ENCODE results near the gene LYSMD2.

LYSMD2 gene

DNA sequence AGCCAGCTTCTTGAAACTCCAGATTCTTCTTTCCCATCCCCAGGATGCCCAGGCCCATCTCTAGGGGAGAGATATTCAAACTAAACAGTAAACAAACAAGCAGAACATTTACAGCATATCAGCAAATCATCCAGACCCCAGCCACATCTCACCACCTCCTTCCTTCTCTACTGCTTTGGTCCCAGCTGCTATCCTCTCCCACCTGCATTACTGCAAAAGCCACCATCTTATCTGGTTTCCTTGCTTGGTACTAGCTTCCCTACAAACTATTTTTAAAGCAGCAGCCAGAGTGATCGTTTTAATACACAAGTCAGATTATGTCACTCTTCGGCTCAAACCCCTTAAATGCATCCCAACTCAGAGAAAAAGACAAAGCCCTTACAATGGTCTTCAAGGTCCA lies 4.8 kb downstream of the LYSMD2 start:
- 94% methylated on average over 2 of the region's 2 CpGs for WGBS
- no peak overlapping the region for H3K4me3 ChIP-seq (ENCODE audit: low read length)
- peaks cover 27% of the 10 kb centered on the region for H3K27me3 ChIP-seq (ENCODE audit: insufficient read depth, low read length)
- no peaks in the 10 kb centered on the region for H3K36me3 ChIP-seq (ENCODE audit: insufficient read depth, low read length)
- no peak overlapping the region for H3K27ac ChIP-seq (ENCODE audit: low read depth, low read length)
- peaks cover 3% of the 10 kb centered on the region; the same call in 1 of the 2 replicates for H3K4me1 ChIP-seq (ENCODE audit: insufficient read depth, low read length)
- H3K9ac ChIP-seq (ENCODE audit: low read depth, low read length): no peak overlapping the region
- H3K9me3 ChIP-seq (ENCODE audit: insufficient read depth, low read depth, low read length): no peaks in the 10 kb centered on the region

DNA sequence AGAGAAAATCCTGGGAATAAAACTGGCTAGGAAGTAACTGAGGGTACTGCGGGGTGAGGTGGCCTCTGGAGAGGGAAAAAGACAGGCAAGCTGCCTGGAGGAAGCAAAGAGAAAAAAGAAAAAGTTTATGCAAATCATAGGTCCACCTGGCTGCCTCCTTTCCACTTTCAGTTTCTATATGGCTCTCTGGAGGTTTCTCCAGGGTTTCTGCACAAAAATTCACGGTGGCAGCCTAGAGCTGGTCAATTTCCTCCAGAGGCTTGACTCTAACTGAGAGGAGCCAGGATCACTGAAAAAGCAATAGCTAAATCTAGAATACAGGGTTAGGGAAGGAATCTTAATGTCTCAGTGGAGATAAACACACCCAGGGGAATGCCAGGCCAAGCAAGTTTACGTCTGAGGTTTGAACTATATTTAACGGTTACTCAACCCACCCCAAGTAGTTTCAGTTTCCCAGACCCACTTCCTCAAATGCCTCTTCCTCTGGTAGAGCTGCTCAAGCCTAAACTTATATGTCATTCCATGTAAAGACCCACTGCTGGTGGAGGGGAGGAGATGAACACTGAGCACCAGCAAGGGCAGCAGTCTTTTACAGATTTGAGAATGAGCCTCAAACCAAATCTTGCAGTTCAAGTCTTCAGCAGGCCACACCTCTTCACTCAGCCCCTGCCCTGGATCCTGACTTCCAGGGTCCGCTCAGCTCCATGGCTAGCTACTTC lies 5.7 kb downstream of the LYSMD2 start:
- Histone ChIP-seq H3K9me3 (ENCODE audit: insufficient read depth, low read depth, low read length) (no peaks in the 10 kb centered on the region), H3K36me3 (ENCODE audit: insufficient read depth, low read length) (no peaks in the 10 kb centered on the region), H3K27ac (ENCODE audit: low read depth, low read length) (no peak overlapping the region), H3K4me3 (ENCODE audit: low read length) (no peak overlapping the region), H3K27me3 (ENCODE audit: insufficient read depth, low read length) (peaks cover 18% of the 10 kb centered on the region), H3K4me1 (ENCODE audit: insufficient read depth, low read length) (peaks cover 11% of the 10 kb centered on the region), H3K9ac (ENCODE audit: low read depth, low read length) (no peak overlapping the region)
- 89% methylated on average over 5 of the region's 5 CpGs for WGBS

DNA sequence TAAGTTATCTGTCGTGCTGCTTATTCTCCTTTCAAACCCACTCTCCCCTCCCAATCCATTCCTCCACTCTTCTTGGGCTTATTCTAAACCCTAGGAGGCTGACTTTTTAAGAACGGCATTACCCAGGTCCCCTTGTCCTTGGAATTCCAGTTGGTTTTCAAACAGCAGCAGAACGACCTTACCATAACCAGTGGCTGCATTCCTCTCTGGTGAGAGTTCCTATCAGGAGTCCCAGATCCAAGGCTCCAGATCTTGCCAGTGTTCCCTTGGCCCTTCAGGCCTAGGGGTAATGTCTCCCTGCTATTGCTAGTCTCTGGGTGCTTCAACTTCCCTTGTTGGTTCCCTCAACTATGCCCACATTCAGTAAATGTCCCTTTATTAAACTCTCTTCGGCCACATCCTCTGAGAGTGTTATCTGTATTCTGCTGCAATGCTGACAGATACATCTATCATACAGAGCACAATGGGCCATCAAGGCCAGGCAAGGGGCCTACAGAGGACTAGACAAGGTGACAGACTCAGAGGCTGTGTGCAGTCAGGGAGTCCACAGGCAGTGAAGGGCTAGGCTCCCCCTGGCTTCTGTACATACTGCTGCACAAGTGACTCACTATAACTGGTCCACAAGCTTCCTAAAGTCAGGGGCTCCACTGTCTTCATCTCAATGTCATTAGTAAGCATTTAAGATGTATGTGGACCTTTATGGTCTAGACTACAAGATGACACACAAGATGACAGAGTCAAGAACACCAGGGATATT lies 10.1 kb downstream of the LYSMD2 start:
- no peak overlapping the region for H3K27ac ChIP-seq (ENCODE audit: low read depth, low read length)

DNA sequence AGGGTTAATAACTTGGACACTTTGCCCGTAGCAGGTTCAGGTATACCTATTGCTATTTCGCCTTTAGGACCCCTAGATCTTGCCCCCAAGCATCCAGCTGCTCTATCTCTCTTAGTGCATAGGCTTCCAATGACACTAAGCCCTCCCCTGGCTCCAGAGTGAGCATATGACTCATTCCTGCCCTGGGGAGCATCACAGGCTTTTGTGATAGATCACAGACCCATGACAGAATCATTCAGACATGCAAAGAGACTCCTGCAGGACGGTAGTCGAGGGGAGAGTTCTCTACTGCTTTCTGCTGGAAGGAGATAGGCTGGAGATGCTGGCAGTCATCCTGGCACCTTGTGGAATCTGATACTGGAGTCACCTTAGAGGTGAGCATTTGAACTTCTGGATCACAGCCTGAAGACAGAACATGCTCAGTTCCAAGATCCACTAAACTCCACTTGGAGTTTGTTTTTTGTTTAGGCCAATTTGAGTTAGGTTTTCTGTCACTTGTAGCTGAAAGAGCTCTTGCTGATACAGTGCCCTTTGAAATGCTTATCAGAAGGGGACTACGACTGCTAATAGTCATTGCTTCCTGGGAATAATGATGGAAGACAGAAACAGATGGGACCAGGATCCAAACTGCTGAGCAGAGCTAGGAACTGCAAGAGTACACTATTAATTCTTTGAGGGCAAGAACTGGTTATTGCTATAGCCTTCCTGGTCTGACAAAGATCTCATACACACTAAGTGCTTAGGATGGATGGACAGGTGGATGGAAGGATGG lies 11.0 kb downstream of the LYSMD2 start:
- Histone ChIP-seq H3K4me3 (ENCODE audit: low read length) (no peak overlapping the region), H3K27ac (ENCODE audit: low read depth, low read length) (peak overlapping the region; percentile 32; the same call in 1 of the 2 replicates), H3K9ac (ENCODE audit: low read depth, low read length) (no peak overlapping the region), H3K36me3 (ENCODE audit: insufficient read depth, low read length) (no peaks in the 10 kb centered on the region), H3K27me3 (ENCODE audit: insufficient read depth, low read length) (no peaks in the 10 kb centered on the region), H3K9me3 (ENCODE audit: insufficient read depth, low read depth, low read length) (no peaks in the 10 kb centered on the region), H3K4me1 (ENCODE audit: insufficient read depth, low read length) (peaks cover 29% of the 10 kb centered on the region)
- WGBS: 9% methylated on average over 5 of the region's 5 CpGs

More for the DNA sequence above, 10.1 kb downstream of the LYSMD2 start:
- Histone ChIP-seq H3K9ac (ENCODE audit: low read depth, low read length) (no peak overlapping the region), H3K9me3 (ENCODE audit: insufficient read depth, low read depth, low read length) (no peaks in the 10 kb centered on the region), H3K4me3 (ENCODE audit: low read length) (no peak overlapping the region), H3K4me1 (ENCODE audit: insufficient read depth, low read length) (peaks cover 29% of the 10 kb centered on the region), H3K36me3 (ENCODE audit: insufficient read depth, low read length) (no peaks in the 10 kb centered on the region), H3K27me3 (ENCODE audit: insufficient read depth, low read length) (no peaks in the 10 kb centered on the region)
- 67% methylated on average over 4 of the region's 4 CpGs for WGBS

DNA sequence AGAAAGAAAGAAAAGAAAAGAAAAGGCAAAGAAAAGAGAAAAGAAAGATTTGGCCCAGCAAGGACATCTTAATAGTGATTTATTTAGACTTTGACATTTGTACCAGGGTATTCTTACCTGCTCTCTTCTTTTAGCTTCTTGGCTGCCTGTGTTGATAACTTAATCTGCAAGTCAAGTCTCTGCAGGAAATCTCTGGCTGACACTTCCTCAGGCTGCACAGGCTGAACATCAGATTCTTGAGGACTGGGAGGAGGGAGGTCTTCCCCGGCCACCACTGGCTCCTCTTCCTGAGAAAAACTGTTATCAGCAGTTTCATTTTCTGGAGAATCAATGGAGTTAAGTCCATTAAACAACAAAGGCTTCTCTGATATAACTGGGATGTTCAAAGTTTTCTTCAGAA lies 12.8 kb downstream of the LYSMD2 start:
- no peaks in the 10 kb centered on the region for H3K9me3 ChIP-seq (ENCODE audit: insufficient read depth, low read depth, low read length)
- H3K27me3 ChIP-seq (ENCODE audit: insufficient read depth, low read length): no peaks in the 10 kb centered on the region
- H3K4me1 ChIP-seq (ENCODE audit: insufficient read depth, low read length): peaks cover 29% of the 10 kb centered on the region
- 44% methylated on average over 1 of the region's 1 CpG for WGBS
- H3K27ac ChIP-seq (ENCODE audit: low read depth, low read length): no peak overlapping the region
- H3K9ac ChIP-seq (ENCODE audit: low read depth, low read length): no peak overlapping the region
- no peak overlapping the region for H3K4me3 ChIP-seq (ENCODE audit: low read length)
- H3K36me3 ChIP-seq (ENCODE audit: insufficient read depth, low read length): no peaks in the 10 kb centered on the region

DNA sequence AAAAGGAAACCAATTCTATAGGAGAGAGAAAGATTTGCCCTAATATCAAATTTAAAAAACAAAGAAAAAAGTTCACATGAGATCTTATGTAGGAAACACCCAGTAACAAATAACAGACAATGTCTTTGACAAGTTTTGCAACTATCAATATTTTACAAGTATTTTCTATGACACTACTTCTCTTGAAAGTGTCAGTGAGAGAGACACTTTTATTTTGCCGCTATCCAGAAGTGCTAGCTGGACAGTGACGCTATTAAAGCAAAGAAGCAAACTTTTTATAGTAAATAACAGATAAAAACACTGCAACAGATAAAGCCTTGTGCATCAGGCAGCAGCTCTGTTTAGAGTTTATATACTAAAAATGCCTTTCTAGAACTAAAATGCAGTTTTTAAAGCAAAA lies 13.3 kb downstream of the LYSMD2 start:
- H3K4me1 ChIP-seq (ENCODE audit: insufficient read depth, low read length): peaks cover 29% of the 10 kb centered on the region
- WGBS: 100% methylated on average over 2 of the region's 2 CpGs

DNA sequence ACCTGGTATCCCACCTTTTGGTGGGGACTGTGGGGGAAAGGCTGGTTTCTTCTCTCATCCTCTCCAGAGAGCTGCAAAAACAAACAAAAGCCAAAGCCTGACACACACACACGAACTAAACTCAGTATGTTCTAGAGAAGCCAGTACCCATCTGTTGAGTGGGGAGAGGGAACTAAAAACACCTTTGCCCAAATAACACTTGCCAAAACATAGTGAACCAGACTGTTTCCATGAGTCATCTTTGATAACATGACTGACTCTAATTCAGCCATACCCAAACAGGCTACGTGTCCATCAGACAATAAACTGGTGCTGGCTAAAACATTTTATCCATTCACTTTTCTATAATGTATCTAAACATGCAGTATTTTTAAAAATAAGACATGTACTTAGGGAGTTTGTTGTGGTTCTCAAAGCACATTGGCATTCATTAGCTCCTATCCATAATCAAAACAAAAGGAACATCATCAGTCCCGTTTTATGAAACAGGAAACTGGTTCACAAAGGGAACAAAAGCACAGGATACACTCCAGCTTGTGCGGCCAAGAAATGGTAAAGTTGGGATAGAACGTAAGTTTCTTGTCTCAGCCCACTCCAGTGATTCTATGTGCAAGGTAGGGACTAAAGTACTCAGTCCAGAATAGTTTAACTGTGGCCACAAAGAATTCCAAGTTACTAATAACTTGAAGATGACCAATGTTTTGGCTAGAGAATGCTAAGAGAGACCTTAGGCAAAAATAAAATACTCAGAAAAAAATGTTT lies 16.1 kb downstream of the LYSMD2 start:
- Histone ChIP-seq H3K27me3 (ENCODE audit: insufficient read depth, low read length) (no peaks in the 10 kb centered on the region), H3K9ac (ENCODE audit: low read depth, low read length) (no peak overlapping the region), H3K36me3 (ENCODE audit: insufficient read depth, low read length) (no peaks in the 10 kb centered on the region), H3K27ac (ENCODE audit: low read depth, low read length) (no peak overlapping the region), H3K4me1 (ENCODE audit: insufficient read depth, low read length) (peaks cover 17% of the 10 kb centered on the region), H3K4me3 (ENCODE audit: low read length) (no peak overlapping the region), H3K9me3 (ENCODE audit: insufficient read depth, low read depth, low read length) (no peaks in the 10 kb centered on the region)
- WGBS: 92% methylated on average over 5 of the region's 5 CpGs

More for the DNA sequence above, 13.3 kb downstream of the LYSMD2 start:
- Histone ChIP-seq H3K4me3 (ENCODE audit: low read length) (no peak overlapping the region), H3K27me3 (ENCODE audit: insufficient read depth, low read length) (no peaks in the 10 kb centered on the region), H3K27ac (ENCODE audit: low read depth, low read length) (no peak overlapping the region), H3K9ac (ENCODE audit: low read depth, low read length) (no peak overlapping the region), H3K9me3 (ENCODE audit: insufficient read depth, low read depth, low read length) (no peaks in the 10 kb centered on the region), H3K36me3 (ENCODE audit: insufficient read depth, low read length) (no peaks in the 10 kb centered on the region)

DNA sequence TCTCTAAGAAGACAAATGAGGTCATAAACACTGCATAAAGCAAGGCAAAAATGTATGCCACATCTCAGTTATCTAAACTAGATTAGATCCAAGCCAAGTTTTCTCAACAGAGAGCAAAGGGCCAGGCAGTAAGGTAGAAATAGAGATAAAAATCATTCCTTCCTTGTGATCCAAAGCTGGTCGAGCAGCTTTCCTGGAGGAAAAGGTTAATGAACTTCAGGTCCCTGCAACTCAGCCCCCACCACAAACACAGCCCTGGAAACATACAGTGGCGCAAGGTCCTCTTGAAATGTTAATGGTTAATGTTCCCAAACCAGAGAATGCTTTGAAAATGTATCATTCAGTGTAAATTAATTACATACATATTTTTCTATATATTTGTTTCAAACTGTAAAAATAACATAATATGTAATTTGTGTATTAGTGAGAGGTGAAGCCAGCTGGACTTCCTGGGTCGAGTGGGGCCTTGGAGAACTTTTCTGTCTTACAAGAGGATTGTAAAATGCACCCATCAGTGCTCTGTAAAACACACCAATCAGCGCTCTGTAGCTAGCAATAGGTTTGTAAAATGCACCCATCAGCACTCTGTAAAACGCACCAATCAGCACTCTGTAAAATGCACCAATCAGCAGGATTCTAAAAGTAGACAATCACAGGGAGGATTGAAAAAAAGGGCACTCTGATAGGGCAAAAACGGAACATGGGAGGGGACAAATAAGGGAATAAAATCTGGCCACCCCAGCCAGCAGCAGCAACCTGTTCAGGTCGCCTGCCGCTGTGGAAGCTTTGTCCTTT lies 17.1 kb downstream of the LYSMD2 start:
- Histone ChIP-seq H3K27ac (ENCODE audit: low read depth, low read length) (no peak overlapping the region), H3K4me1 (ENCODE audit: insufficient read depth, low read length) (peaks cover 8% of the 10 kb centered on the region; the same call in 1 of the 2 replicates), H3K9ac (ENCODE audit: low read depth, low read length) (no peak overlapping the region), H3K27me3 (ENCODE audit: insufficient read depth, low read length) (no peaks in the 10 kb centered on the region), H3K9me3 (ENCODE audit: insufficient read depth, low read depth, low read length) (no peaks in the 10 kb centered on the region), H3K36me3 (ENCODE audit: insufficient read depth, low read length) (no peaks in the 10 kb centered on the region), H3K4me3 (ENCODE audit: low read length) (no peak overlapping the region)
- WGBS: 77% methylated on average over 7 of the region's 8 CpGs

DNA sequence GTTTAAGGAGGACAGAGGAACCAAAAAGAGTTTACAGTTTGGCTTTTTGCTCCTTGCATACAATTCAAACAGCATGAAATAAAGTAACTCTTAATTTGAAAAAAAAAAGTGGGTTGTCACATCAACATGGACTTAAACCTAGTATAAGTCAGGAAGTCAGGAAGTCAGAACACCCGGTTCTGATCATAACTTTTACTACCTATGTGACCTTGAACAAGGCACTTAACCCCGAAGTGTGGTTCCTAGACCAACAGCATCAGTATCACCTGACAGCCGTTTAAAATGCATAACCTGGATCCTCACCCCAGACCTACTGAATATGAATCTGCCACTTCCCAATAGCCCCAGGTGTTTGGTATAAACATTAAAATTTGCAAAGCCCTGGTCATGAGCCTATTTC lies 18.7 kb downstream of the LYSMD2 start:
- WGBS: 95% methylated on average over 3 of the region's 3 CpGs
- no peaks in the 10 kb centered on the region for H3K9me3 ChIP-seq (ENCODE audit: insufficient read depth, low read depth, low read length)
- no peak overlapping the region for H3K27ac ChIP-seq (ENCODE audit: low read depth, low read length)
- H3K4me1 ChIP-seq (ENCODE audit: insufficient read depth, low read length): no peaks in the 10 kb centered on the region
- no peak overlapping the region for H3K9ac ChIP-seq (ENCODE audit: low read depth, low read length)
- no peaks in the 10 kb centered on the region for H3K36me3 ChIP-seq (ENCODE audit: insufficient read depth, low read length)
- no peaks in the 10 kb centered on the region for H3K27me3 ChIP-seq (ENCODE audit: insufficient read depth, low read length)
- no peak overlapping the region for H3K4me3 ChIP-seq (ENCODE audit: low read length)

DNA sequence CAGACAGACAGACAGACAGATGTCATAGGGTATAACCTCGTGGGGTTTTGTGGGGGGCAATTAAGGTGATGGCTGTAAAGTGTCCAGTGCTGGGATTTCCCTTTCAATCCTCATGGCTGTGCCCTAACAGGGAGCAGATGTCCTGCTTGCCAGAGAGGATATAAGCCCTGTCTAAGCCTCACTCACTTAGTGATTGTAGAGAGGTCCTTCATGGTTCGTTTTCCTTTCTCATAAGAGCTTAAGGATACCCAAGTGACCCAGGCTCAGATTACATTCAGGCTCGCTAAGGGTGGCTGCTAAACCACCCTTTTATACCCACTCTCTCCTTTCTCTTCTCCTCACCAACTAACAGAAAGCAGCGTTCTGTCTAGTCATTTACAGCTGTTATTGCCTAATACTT lies 19.2 kb downstream of the LYSMD2 start:
- H3K9me3 ChIP-seq (ENCODE audit: insufficient read depth, low read depth, low read length): no peaks in the 10 kb centered on the region
- H3K4me3 ChIP-seq (ENCODE audit: low read length): no peak overlapping the region
- H3K36me3 ChIP-seq (ENCODE audit: insufficient read depth, low read length): no peaks in the 10 kb centered on the region
- no peaks in the 10 kb centered on the region for H3K4me1 ChIP-seq (ENCODE audit: insufficient read depth, low read length)
- 81% methylated on average over 4 of the region's 4 CpGs for WGBS
- H3K9ac ChIP-seq (ENCODE audit: low read depth, low read length): no peak overlapping the region
- no peaks in the 10 kb centered on the region for H3K27me3 ChIP-seq (ENCODE audit: insufficient read depth, low read length)
- H3K27ac ChIP-seq (ENCODE audit: low read depth, low read length): no peak overlapping the region
